Ishikawa (cell line): ENCODE results near the gene LYST.

Source experiments
- CEBPB ChIP-seq: IDR thresholded peaks from 2 replicates; pipeline ENCODE4 v1.6.1; 2012
- CREB1 ChIP-seq: IDR thresholded peaks from 2 replicates; pipeline ENCODE4 v1.6.1; 2012; ENCODE audit warnings: low read depth
- EGR1 ChIP-seq: IDR thresholded peaks from 2 replicates; pipeline ENCODE4 v1.6.1; 2012
- EP300 ChIP-seq: IDR thresholded peaks from 2 replicates; pipeline ENCODE4 v1.6.1; 2012; ENCODE audit warnings: borderline replicate concordance
- FOXM1 ChIP-seq: IDR thresholded peaks from 2 replicates; pipeline ENCODE4 v1.6.1; 2012; ENCODE audit warnings: low read depth, borderline replicate concordance
- NFIC ChIP-seq: IDR thresholded peaks from 2 replicates; pipeline ENCODE4 v1.6.1; 2012
- RAD21 ChIP-seq: IDR thresholded peaks from 2 replicates; pipeline ENCODE4 v1.6.1; 2012; ENCODE audit warnings: low read depth
- REST ChIP-seq: IDR thresholded peaks from 2 replicates; pipeline ENCODE4 v1.6.1; 2012; ENCODE audit warnings: low read depth, mild to moderate bottlenecking
- TAF1 ChIP-seq: IDR thresholded peaks from 2 replicates; pipeline ENCODE4 v1.6.1; 2012; ENCODE audit warnings: low read depth, mild to moderate bottlenecking
- TCF12 ChIP-seq: IDR thresholded peaks from 2 replicates; pipeline ENCODE4 v1.6.1; 2012; ENCODE audit warnings: low read depth
- TEAD4 ChIP-seq: IDR thresholded peaks from 2 replicates; pipeline ENCODE4 v1.6.1; 2012
- USF1 ChIP-seq: IDR thresholded peaks from 2 replicates; pipeline ENCODE4 v1.6.1; 2012
- YY1 ChIP-seq: IDR thresholded peaks from 2 replicates; pipeline ENCODE4 v1.6.1; 2012; ENCODE audit warnings: low read depth
- ZBTB7A ChIP-seq: IDR thresholded peaks from 2 replicates; pipeline ENCODE4 v1.6.1; 2012; ENCODE audit warnings: low read depth
- TF ChIP-seq, protein P1 (sequence below): IDR thresholded peaks from 2 replicates; pipeline ENCODE4 v1.6.1; 2012

LYST gene

DNA sequence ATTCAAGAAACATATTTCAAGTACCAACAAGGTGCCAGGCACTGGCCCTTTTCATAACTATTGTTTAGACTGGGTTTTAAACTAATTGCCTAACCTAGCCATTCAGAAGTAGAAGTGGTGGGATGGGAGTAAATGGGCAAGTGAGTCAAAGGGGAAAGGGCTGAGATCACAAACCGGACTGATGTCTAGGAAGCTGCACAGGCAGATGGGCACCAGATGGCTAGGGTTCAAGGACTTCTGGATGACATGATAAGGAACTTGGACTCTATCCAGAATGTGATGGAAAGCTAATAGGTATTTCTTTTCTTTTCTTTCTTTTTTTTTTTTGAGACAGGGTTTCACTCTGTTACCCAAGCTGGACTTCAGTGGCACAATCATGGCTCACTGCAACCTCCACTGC is 46.6 kb downstream of the LYST start:
- TF ChIP-seq, protein P1, sequence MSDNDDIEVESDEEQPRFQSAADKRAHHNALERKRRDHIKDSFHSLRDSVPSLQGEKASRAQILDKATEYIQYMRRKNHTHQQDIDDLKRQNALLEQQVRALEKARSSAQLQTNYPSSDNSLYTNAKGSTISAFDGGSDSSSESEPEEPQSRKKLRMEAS: no peak
- TF ChIP-seq ZBTB7A (no peak), FOXM1 (no peak), TCF12 (no peak), USF1 (no peak)

DNA sequence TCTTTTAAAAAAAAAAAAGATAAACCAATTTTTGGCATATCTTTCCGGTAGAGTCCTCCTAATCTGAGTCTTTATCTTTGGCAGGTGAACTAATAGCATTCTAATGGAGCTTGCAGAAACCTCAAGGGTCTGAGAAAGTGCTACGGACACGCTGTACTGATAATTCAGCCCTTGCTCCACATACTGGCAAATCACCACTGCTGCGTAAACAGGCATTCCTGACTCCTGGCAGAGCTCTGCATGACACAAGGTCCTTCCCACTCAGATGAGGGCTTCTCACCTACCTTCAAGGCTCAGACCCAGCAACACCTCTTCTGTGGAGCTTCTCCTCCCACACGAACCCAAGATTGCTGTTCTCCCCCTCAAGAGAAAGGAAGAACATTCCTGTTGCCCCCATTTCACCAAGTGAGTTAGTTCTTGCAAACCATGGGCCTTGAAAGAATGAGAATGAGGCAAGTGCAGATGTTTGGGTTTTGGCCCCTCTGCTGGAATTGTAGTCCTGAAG is 48.0 kb downstream of the LYST start:
- TF ChIP-seq TEAD4 (no peak), TCF12 (no peak), ZBTB7A (no peak), EP300 (no peak), TAF1 (no peak), USF1 (no peak), CEBPB (no peak), NFIC (no peak)
- TF ChIP-seq, protein P1: no peak

GRCh38 chr1:235817101-235817728 is 49.5 kb downstream of the LYST start:
- TF ChIP-seq EGR1 (no peak), TEAD4 (no peak)
- TF ChIP-seq, protein P1: no peak

- no peak for TF ChIP-seq EP300
- TF ChIP-seq REST: no peak
- no peak for TF ChIP-seq ZBTB7A
- no peak for TF ChIP-seq NFIC
- no peak for TF ChIP-seq TCF12
- TF ChIP-seq USF1: no peak
- no peak for TF ChIP-seq CREB1
- no peak for TF ChIP-seq RAD21
- no peak for TF ChIP-seq TEAD4
- no peak for TF ChIP-seq YY1
- no peak for TF ChIP-seq EGR1
- TF ChIP-seq TAF1: no peak
- TF ChIP-seq, protein P1: no peak
- no peak for TF ChIP-seq CEBPB
- TF ChIP-seq FOXM1: no peak
These were observed 56.9 kb downstream of the LYST start for GRCh38 chr1:235809688-235810397.

DNA sequence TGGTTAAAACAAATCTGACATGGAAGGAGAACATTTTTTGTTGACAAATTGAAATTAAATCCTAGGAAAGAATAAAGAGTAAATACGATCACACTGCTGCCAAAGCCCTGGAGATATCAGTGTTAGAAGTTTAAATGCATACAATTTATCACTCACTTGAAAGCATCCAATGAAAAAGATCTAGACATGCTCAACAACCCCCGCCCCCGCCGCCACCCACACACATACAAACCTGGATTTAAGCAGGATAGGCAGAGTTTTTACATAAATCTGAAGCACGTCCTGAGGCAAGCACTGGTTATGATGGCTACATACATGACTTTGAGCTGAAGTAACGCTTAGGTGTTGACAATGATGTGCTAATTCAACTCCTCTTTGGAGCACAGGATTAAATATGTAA is 58.5 kb downstream of the LYST start:
- no peak for TF ChIP-seq REST
- no peak for TF ChIP-seq CEBPB
- TF ChIP-seq, protein P1: no peak
- TF ChIP-seq EP300: no peak

GRCh38 chr1:235806123-235806522 is 60.6 kb downstream of the LYST start:
- TF ChIP-seq CREB1: no peak
- TF ChIP-seq EGR1: no peak
- TF ChIP-seq FOXM1: no peak
- no peak for TF ChIP-seq NFIC
- TF ChIP-seq, protein P1: no peak
- no peak for TF ChIP-seq YY1
- no peak for TF ChIP-seq CEBPB
- no peak for TF ChIP-seq ZBTB7A
- no peak for TF ChIP-seq USF1
- TF ChIP-seq REST: no peak
- TF ChIP-seq TEAD4: no peak
